Stimulated activated CD4-positive, alpha-beta T cell treated with anti-CD3 and anti-CD28 coated beads, Interleukin-4, amount 100 ng/mL, for 48 hours (primary cell): ENCODE results near the gene RNF128.
"Not testable (repeated sequence)": the region's sequence is repeated elsewhere in the genome, so short reads cannot be mapped to it uniquely, and the experiment has no call there.

ENCODE experiments used
- DNase-seq, 2 donors: peaks; one replicate each; pipeline ENCODE4 v3.0.0-alpha.2; 2020; ENCODE audit warnings: low read depth in 2 of 2

The RNF128 gene

GRCh38 chrX:106748377-106748776, 21.9 kb downstream of the RNF128 start:
- no peak for DNase-seq

GRCh38 chrX:106751407-106751806, 24.9 kb downstream of the RNF128 start:
- no peak for DNase-seq

DNA sequence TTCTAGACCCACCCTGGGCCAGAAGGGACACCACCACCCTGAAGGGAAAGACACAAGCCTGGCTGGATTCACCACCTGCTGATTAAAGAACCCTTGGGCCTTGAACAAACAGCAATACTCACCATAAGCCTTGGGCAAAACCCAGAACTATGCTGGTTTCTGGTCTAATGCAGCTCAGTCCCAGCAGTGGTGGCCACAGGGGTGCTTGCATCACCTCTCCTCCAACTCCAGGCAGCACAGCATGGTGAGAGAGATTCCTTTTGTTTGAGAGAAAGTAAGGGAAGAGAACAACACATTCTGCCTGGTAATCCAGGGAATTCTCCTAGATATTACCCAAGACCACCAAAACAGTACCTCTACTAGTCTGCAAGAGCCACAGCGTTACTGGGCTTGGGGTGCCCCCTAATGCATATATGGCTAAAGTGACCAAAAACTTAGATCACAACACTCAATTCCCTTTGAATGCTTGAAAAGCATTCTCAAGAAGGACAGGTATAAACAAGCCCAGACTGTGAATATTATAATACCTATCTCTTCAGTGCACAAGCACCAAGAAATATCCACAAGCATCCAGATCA, 25.7 kb downstream of the RNF128 start:
- no peak for DNase-seq

GRCh38 chrX:106769288-106769687, 42.8 kb downstream of the RNF128 start:
- not testable (repeated sequence) for DNase-seq

- no peak for DNase-seq
Observed at GRCh38 chrX:106774981-106775380, 48.5 kb downstream of the RNF128 start.

GRCh38 chrX:106780264-106780663, 53.8 kb downstream of the RNF128 start:
- no peak for DNase-seq

DNA sequence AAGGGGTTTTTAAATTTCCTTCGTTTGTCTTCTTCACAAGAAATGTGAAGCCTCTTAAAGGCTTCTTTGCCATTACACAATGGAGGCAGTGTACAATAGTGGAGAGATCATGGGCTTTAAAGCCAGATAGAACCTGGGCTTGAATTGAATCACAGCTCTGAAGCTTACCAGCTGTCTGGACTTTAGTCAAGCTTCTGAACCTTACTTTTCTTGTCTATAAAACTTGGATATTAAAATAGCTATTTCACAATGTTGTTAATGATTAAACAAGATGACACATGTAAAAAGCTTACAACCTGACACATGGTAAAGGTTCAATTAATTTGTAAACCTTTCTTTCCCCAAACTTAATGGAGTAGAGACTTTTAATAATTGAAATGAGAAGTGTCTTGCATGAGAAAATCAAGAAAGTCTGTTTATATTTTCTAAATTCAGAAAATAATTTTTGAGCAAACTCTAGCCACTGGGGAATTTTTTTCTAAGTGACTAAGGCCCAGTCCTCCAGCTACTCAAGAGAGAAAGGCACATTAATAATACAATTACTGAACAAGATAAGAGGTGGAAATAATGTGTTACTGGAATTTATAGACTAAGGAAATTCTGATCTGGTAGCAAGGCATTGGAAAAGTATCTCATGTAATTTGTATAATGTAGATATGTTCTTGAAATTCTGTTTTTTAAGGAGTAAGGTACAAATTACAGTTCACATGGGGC, 54.3 kb downstream of the RNF128 start:
- DNase-seq, result no peak

DNA sequence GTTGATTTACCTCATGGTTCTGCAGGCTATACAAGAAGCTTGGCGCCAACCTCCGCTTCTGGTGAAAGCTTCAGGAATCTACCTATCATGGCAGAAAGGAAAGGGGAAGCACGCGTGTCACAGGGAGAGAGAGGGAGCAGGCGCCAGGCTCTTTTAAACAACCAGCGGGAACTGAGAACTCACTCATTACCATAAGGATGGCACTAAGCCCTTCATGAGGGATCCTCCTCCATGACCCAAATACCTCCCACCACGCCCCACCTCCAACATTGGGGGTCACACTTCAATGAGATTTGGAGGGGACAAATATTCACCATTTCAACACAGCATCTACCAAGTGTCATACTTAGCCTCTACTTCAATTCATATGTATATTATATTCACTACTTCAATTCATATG, 57.2 kb downstream of the RNF128 start:
- no peak for DNase-seq

- DNase-seq, result no peak
Observed at GRCh38 chrX:106791495-106791894, 65.0 kb downstream of the RNF128 start.

DNA sequence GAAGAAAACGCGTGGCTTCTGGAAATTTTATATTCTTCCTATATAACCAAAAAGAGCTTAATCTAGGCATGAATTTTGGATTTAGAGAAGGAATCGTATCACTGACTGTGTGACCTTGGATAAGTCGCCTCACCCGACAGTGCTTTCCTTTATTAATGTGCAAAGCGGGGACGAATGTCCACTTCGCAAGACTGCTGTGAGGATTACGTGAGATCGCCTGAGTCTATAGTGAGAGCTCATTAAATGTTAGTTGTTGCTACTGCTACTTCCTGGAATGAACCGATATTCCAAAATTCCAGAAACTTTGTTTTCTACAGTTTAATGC, 75.5 kb downstream of the RNF128 start:
- DNase-seq, result no peak

- no peak for DNase-seq
Observed at GRCh38 chrX:106802388-106803275, 76.1 kb downstream of the RNF128 start, which contains the start of gene TBC1D8B. TBC1D8B (plus strand) TSS chrX:106802673; CDS start chrX:106802854, 181 bp downstream.

- DNase-seq, result no peak
Observed at GRCh38 chrX:106811131-106811910, 84.8 kb downstream of the RNF128 start.

DNA sequence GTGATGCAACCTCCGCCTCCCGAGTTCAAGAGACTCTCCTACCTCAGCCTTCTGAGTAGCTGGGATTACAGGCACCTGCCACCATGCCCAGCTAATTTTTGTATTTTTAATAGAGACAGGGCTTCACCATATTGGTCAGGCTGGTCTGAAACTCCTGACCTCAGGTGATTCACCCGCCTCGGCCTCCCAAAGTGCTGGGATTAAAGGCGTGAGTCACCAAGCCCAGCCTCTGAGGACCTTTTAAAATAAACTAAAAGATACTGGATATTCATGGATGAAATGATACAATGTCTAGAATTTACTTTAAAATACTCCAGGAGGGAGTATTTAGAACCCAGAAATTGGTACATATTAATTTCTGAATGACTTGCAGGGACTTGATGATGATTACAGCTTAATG, 86.4 kb downstream of the RNF128 start:
- DNase-seq, result not testable (repeated sequence)

GRCh38 chrX:106814093-106814492, 87.6 kb downstream of the RNF128 start:
- not testable (repeated sequence) for DNase-seq
